NCI-H345 treated with DMSO at 0.1 percent for 48 hours (cell line): Measurements from ENCODE around the gene PGAM5.

Source experiments
- DNase-seq: peaks from one replicate; lab custom pipeline; 2025; ENCODE audit not compliant: unreplicated experiment; lab: John Stamatoyannopoulos, UW

PGAM5 gene

GRCh38 chr12:132719141-132719953 lies 8.7 kb downstream of the PGAM5 start:
- no peak for DNase-seq

- no peak for DNase-seq
Observed at GRCh38 chr12:132719954-132720324, 9.3 kb downstream of the PGAM5 start.

DNA sequence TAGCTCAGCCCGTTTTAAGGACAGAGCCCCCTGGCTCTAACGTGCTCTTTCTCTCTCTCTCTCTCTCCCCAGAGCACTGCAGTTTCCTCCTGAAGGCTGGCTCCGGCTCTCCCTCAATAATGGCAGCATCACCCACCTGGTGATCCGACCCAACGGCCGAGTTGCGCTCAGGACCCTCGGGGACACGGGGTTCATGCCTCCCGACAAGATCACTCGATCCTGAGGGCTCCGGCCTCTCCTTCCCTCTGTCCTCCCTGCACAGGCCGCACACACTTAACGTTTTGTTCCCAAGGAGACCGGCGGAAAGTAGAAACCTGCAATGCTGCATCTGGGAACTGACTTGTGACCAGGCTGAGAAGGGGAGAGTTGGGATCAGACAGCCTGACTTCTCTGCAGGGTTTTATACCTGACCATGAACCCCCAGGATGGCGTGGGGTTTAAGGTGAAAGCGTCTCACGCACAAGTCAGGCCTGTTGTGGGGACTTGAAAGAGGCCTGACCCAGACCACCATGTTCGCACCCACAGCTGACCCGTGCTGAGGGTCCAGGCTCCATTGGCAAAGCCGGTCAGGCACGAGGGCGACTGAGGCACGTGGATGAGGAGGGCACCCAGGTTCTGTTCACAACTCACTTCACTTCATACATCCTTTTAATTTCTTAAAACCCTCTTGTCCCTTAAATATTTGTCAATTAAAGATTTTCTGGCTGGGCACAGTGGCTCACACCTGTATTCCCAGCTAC lies 10.1 kb downstream of the PGAM5 start:
- DNase-seq, result no peak

- DNase-seq, result no peak
Observed at GRCh38 chr12:132723015-132723763, 12.5 kb downstream of the PGAM5 start.

GRCh38 chr12:132723764-132724140 lies 13.1 kb downstream of the PGAM5 start:
- DNase-seq, result no peak

- DNase-seq, result no peak
Observed at GRCh38 chr12:132724506-132725241, 14.0 kb downstream of the PGAM5 start.

- DNase-seq, result no peak
Observed at GRCh38 chr12:132726386-132726785, 15.7 kb downstream of the PGAM5 start.

- DNase-seq, result no peak
Observed at GRCh38 chr12:132727091-132727794, 16.6 kb downstream of the PGAM5 start.

DNA sequence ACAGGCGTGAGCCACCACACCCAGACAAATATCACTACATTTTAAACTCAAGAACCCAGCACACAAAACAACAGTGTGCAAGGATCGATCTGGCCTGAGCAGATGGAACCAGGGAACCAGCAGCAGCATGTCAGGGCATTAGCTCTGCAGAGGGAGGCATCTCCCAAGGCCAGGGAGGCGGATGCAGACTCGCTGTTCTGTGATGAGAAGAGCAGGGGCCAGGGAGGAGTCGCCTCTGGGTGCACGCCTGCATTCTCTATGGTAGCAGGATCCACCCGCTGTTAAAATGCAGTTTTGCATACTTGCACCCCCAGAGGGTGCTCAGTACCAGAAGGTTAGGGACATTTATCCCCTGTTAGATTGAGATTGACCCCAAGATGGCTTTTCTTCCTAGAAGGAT lies 17.9 kb downstream of the PGAM5 start:
- no peak for DNase-seq

DNA sequence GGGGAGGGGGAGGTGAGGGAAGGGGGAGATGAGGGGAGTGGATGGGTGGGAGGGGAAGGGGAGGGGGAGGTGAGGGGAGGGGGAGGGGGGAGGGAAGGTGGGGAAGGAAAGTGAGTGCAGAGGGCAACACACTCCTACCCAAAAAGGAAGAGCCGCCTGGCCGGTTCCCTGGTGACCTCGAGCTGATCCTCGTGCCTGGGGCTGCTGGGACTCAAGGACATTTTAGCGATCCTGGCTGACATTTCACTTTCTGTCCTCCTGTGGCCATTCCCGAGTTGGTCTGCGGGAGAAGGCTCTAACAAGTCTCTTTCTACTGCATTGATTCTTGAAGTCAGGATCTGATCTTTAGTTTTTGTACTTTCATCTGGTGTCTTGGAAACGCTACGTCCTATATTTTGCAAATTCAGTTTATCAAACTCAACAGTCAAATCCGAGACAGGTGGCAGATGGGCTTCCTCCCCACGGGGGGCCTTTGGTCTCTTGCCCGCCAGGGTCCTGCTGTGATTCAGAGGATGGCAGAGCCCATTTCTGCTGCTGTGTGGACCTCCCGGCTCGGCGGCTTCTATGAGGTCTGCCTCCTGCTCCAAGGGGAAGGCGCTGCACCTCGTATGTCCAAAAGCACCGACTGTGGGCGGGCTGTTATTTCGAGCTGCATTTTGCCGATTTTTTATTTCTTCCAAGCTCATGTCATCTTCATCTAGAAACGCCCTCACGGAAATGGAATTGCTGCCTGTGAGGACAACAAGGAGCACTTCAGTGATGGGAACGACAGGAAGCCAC lies 19.1 kb downstream of the PGAM5 start:
- DNase-seq, result no peak

GRCh38 chr12:132730353-132730752 lies 19.7 kb downstream of the PGAM5 start:
- no peak for DNase-seq

GRCh38 chr12:132731574-132731973 lies 20.9 kb downstream of the PGAM5 start:
- DNase-seq, result no peak

DNA sequence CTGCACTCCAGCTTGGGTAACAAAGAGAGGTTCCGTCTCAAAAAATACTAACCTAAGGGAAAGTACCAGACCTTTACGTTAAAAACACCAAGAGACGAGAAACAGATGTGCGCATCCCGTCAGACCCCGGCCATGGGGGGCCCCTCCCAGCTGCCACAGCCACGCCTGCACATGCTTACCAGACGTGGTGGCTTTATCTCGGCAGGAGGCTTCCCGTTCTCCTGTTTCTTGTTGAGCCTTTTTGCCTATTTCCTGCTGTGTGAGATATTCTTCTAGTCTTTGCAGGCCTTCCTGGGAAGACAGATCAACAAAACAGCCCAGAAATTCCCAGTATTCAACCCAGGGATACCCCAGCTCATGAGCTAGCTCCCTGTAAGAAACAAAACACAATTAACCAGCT lies 23.6 kb downstream of the PGAM5 start:
- no peak for DNase-seq

GRCh38 chr12:132735496-132735895 lies 24.9 kb downstream of the PGAM5 start:
- DNase-seq, result no peak

- no peak for DNase-seq
Observed at GRCh38 chr12:132736378-132736777, 25.7 kb downstream of the PGAM5 start.

- no peak for DNase-seq
Observed at GRCh38 chr12:132736913-132737312, 26.3 kb downstream of the PGAM5 start.

DNA sequence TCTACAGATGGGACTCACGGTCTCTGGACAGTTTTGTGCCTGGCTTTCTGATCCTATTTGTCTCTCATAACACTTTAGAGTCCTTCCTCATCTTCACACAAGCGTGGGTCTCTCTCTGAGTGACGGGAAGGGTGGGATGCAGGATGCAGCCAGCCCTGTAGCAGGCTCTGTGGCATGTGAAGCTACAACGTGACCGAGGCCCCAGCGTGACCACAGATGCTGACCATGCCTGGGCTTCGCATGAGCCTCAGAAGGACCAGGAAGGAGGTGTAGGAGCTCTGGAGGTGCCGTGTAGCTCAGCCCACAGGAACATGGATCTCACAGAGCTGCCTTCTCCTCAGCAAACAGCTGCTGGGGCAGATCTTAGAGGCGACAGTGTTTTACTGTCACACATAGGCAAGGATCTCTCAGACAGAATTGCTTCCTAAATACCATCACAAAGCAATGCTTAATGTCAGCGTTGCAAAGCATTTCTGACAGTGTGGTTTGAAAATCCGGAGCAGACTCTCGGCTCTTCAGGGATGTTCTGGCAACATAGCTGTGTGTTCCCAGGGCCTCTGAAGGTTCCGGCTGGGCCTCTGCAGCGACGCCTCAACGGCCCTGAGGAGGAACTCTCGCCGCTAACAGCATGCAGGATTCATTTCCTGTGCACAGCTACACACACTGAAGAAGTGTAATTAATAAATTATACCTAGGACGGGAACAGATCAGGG lies 29.1 kb downstream of the PGAM5 start:
- no peak for DNase-seq

DNA sequence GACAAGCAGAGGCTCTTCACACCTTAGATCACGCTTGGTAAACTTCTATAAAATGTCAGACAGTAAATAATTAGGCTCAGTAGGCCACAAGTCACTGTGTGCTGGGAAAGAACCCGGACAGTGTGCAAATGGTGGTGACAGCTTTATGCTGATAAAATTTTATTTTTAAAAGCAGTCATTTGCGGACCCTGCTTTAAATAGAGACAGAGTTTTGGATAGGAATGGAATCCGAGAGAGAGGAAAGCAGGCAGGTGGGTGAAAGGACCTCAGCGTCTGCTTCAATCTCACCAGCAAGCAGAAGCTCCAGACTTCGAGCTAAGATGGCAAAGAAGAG lies 29.6 kb downstream of the PGAM5 start:
- no peak for DNase-seq

DNA sequence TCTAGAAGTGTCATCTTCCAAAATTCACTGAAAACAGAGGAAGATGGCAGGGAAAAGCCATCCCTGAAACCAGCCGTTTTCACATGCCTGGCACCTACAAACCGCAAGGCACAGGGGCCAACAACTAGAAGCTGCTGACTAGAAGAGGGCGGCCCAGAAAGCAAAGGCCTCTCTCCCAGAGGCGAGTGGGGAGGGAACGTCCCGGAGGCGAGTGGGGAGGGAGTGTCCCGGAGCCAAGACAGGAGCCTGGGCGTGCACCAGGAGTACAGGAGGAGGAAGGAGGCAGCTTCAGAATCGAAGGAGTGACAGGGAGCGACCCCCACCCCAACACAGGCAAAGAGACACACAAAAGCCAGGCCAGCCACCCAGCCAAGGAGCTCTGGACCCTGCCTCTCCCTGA lies 30.0 kb downstream of the PGAM5 start:
- DNase-seq, result no peak
